ENCODE measurements around the gene ANKRD29. TPM values are rescaled to one million over a fixed set of nuclear protein-coding genes. Genes with fewer than 3 reads are reported as not detected.

The ANKRD29 gene
- total and polyA plus RNA-seq, 2 experiments from 2014 or later: 6.6 to 36.6 TPM

DNA sequence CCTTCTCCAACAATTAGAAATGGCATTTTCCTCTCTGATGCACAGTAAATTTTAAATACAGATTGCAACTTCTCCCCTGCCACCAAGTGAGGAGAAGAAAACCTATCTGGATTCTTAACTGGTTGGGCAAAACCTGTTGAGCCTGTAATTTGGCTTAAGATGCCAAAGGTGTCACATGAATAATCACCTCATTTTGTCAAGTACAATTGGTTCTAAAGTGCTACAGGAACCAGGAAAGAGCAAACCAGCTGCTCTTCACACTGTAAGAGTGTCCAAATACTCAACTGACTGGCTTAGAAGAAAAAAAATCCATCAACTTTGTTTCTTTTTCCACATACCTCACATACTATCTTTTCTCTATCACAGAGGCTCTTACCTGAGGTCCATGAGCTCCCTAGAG, 111.8 kb downstream of the ANKRD29 start:
- Mint-ChIP-seq H3K36me3 (ENCODE audit: low read depth) (peaks cover 50% of the 10 kb centered on the region), H3K4me1 (no peaks in the 10 kb centered on the region), H3K27ac (no peak overlapping the region), H3K9me3 (no peaks in the 10 kb centered on the region), H3K27me3 (ENCODE audit: insufficient read depth, low read depth, poor library complexity) (peaks cover 2% of the 10 kb centered on the region), H3K4me3 (no peak overlapping the region)
- H3K79me2 ChIP-seq (replicated peaks; ENCODE audit: insufficient read depth): no peaks in the 10 kb centered on the region; the same call in 1 of the 2 replicates
- H3K9me2 ChIP-seq (ENCODE audit: insufficient read depth): no peaks in the 10 kb centered on the region
- peaks cover 52% of the 10 kb centered on the region for H3K36me3 ChIP-seq (ENCODE audit: insufficient read depth)
- no peak overlapping the region for H3K27ac ChIP-seq (ENCODE audit: low read depth)
- H4K20me1 ChIP-seq (replicated peaks; ENCODE audit: insufficient read depth): peaks cover 8% of the 10 kb centered on the region; the same call in 1 of the 2 replicates
- no peak overlapping the region for H3K4me2 ChIP-seq
- no peaks in the 10 kb centered on the region for H3K4me1 ChIP-seq (ENCODE audit: insufficient read depth)
- no peak for ATAC-seq
- no peak overlapping the region for H3K4me3 ChIP-seq
- H3K27me3 ChIP-seq (ENCODE audit: insufficient read depth): no peaks in the 10 kb centered on the region
- no peak for TF ChIP-seq ZNF331 (CRISPR knock-in tag; IDR thresholded peaks at IDR 0.05; ENCODE audit: low read depth)
- no peak for TF ChIP-seq NANOG (IDR thresholded peaks at IDR 0.05; ENCODE audit: borderline replicate concordance)
- TF ChIP-seq, protein P1, sequence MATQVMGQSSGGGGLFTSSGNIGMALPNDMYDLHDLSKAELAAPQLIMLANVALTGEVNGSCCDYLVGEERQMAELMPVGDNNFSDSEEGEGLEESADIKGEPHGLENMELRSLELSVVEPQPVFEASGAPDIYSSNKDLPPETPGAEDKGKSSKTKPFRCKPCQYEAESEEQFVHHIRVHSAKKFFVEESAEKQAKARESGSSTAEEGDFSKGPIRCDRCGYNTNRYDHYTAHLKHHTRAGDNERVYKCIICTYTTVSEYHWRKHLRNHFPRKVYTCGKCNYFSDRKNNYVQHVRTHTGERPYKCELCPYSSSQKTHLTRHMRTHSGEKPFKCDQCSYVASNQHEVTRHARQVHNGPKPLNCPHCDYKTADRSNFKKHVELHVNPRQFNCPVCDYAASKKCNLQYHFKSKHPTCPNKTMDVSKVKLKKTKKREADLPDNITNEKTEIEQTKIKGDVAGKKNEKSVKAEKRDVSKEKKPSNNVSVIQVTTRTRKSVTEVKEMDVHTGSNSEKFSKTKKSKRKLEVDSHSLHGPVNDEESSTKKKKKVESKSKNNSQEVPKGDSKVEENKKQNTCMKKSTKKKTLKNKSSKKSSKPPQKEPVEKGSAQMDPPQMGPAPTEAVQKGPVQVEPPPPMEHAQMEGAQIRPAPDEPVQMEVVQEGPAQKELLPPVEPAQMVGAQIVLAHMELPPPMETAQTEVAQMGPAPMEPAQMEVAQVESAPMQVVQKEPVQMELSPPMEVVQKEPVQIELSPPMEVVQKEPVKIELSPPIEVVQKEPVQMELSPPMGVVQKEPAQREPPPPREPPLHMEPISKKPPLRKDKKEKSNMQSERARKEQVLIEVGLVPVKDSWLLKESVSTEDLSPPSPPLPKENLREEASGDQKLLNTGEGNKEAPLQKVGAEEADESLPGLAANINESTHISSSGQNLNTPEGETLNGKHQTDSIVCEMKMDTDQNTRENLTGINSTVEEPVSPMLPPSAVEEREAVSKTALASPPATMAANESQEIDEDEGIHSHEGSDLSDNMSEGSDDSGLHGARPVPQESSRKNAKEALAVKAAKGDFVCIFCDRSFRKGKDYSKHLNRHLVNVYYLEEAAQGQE (IDR thresholded peaks at IDR 0.05; ENCODE audit: unreplicated experiment): no peak
- TF ChIP-seq, protein P2, sequence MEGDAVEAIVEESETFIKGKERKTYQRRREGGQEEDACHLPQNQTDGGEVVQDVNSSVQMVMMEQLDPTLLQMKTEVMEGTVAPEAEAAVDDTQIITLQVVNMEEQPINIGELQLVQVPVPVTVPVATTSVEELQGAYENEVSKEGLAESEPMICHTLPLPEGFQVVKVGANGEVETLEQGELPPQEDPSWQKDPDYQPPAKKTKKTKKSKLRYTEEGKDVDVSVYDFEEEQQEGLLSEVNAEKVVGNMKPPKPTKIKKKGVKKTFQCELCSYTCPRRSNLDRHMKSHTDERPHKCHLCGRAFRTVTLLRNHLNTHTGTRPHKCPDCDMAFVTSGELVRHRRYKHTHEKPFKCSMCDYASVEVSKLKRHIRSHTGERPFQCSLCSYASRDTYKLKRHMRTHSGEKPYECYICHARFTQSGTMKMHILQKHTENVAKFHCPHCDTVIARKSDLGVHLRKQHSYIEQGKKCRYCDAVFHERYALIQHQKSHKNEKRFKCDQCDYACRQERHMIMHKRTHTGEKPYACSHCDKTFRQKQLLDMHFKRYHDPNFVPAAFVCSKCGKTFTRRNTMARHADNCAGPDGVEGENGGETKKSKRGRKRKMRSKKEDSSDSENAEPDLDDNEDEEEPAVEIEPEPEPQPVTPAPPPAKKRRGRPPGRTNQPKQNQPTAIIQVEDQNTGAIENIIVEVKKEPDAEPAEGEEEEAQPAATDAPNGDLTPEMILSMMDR (conservative IDR thresholded peaks at IDR 0.05; ENCODE audit: low read depth in 2 of 2): no peak
- no peak for TF ChIP-seq EZH2 (IDR thresholded peaks at IDR 0.05; ENCODE audit: low read depth, unreplicated experiment)
- no peak for TF ChIP-seq EZH2phosphoT487 (IDR thresholded peaks at IDR 0.05; ENCODE audit: unreplicated experiment)
- TF ChIP-seq, protein P3, sequence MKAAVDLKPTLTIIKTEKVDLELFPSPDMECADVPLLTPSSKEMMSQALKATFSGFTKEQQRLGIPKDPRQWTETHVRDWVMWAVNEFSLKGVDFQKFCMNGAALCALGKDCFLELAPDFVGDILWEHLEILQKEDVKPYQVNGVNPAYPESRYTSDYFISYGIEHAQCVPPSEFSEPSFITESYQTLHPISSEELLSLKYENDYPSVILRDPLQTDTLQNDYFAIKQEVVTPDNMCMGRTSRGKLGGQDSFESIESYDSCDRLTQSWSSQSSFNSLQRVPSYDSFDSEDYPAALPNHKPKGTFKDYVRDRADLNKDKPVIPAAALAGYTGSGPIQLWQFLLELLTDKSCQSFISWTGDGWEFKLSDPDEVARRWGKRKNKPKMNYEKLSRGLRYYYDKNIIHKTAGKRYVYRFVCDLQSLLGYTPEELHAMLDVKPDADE (IDR thresholded peaks at IDR 0.05): no peak
- no peak for TF ChIP-seq CREB1 (CRISPR knock-in tag; IDR thresholded peaks at IDR 0.05; ENCODE audit: low read depth)
- TF ChIP-seq POLR2AphosphoS5 (IDR thresholded peaks at IDR 0.05; ENCODE audit: low read depth): no peak
- no peak for TF ChIP-seq JUNB (IDR thresholded peaks at IDR 0.05; ENCODE audit: unreplicated experiment)
- TF ChIP-seq, protein P4, sequence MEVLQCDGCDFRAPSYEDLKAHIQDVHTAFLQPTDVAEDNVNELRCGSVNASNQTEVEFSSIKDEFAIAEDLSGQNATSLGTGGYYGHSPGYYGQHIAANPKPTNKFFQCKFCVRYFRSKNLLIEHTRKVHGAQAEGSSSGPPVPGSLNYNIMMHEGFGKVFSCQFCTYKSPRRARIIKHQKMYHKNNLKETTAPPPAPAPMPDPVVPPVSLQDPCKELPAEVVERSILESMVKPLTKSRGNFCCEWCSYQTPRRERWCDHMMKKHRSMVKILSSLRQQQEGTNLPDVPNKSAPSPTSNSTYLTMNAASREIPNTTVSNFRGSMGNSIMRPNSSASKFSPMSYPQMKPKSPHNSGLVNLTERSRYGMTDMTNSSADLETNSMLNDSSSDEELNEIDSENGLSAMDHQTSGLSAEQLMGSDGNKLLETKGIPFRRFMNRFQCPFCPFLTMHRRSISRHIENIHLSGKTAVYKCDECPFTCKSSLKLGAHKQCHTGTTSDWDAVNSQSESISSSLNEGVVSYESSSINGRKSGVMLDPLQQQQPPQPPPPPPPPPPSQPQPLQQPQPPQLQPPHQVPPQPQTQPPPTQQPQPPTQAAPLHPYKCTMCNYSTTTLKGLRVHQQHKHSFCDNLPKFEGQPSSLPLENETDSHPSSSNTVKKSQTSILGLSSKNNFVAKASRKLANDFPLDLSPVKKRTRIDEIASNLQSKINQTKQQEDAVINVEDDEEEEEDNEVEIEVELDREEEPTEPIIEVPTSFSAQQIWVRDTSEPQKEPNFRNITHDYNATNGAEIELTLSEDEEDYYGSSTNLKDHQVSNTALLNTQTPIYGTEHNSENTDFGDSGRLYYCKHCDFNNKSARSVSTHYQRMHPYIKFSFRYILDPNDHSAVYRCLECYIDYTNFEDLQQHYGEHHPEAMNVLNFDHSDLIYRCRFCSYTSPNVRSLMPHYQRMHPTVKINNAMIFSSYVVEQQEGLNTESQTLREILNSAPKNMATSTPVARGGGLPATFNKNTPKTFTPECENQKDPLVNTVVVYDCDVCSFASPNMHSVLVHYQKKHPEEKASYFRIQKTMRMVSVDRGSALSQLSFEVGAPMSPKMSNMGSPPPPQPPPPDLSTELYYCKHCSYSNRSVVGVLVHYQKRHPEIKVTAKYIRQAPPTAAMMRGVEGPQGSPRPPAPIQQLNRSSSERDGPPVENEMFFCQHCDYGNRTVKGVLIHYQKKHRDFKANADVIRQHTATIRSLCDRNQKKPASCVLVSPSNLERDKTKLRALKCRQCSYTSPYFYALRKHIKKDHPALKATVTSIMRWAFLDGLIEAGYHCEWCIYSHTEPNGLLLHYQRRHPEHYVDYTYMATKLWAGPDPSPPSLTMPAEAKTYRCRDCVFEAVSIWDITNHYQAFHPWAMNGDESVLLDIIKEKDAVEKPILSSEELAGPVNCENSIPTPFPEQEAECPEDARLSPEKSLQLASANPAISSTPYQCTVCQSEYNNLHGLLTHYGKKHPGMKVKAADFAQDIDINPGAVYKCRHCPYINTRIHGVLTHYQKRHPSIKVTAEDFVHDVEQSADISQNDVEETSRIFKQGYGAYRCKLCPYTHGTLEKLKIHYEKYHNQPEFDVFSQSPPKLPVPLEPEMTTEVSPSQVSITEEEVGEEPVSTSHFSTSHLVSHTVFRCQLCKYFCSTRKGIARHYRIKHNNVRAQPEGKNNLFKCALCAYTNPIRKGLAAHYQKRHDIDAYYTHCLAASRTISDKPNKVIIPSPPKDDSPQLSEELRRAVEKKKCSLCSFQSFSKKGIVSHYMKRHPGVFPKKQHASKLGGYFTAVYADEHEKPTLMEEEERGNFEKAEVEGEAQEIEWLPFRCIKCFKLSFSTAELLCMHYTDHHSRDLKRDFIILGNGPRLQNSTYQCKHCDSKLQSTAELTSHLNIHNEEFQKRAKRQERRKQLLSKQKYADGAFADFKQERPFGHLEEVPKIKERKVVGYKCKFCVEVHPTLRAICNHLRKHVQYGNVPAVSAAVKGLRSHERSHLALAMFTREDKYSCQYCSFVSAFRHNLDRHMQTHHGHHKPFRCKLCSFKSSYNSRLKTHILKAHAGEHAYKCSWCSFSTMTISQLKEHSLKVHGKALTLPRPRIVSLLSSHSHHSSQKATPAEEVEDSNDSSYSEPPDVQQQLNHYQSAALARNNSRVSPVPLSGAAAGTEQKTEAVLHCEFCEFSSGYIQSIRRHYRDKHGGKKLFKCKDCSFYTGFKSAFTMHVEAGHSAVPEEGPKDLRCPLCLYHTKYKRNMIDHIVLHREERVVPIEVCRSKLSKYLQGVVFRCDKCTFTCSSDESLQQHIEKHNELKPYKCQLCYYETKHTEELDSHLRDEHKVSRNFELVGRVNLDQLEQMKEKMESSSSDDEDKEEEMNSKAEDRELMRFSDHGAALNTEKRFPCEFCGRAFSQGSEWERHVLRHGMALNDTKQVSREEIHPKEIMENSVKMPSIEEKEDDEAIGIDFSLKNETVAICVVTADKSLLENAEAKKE (CRISPR knock-in tag; IDR thresholded peaks at IDR 0.05): no peak
- no peak for TF ChIP-seq ZNF114 (CRISPR knock-in tag; IDR thresholded peaks at IDR 0.05)
- no peak for TF ChIP-seq STAT1 (IDR thresholded peaks at IDR 0.05; ENCODE audit: unreplicated experiment)
- no peak for DNase-seq (ENCODE audit: low spot score)
- H3F3A ChIP-seq (replicated peaks; ENCODE audit: low read depth): no peaks in the 10 kb centered on the region
- no peak overlapping the region for H2AFZ ChIP-seq
